Neural progenitor cell (in vitro differentiated cells): ENCODE measurements around the gene AIF1. TPM values are rescaled to one million over a fixed set of nuclear protein-coding genes. Genes with fewer than 3 reads are reported as not detected.
A peak's percentile ranks its signal among the peaks of the same experiment; 100 is the strongest.

ENCODE experiments used
- DNase-seq: peaks from one replicate; pipeline ENCODE4 v3.0.0-alpha.2; 2016; ENCODE audit warnings: low spot score
- H2AFZ ChIP-seq: fragments of 200-600 bp; sonication (generic); replicated peaks from 2 replicates; pipeline ENCODE4 v1.6.1; 2016; ENCODE audit warnings: antibody characterized with exemption
- H3F3A ChIP-seq: fragments of 200-600 bp; sonication (generic); 2 replicates; pipeline ENCODE4 v1.6.1; 2016; ENCODE audit warnings: antibody characterized with exemption, low read depth
- H3K27ac ChIP-seq: fragments of 200-600 bp; sonication (generic); 2 replicates; pipeline ENCODE4 v1.5.1; 2016; ENCODE audit warnings: mild to moderate bottlenecking
- H3K27me3 ChIP-seq: fragments of 200-600 bp; sonication (generic); 2 replicates; pipeline ENCODE4 v1.6.1; 2016; ENCODE audit warnings: mild to moderate bottlenecking, moderate library complexity
- H3K36me3 ChIP-seq: fragments of 200-600 bp; sonication (generic); 2 replicates; pipeline ENCODE4 v1.5.1; 2016
- H3K4me1 ChIP-seq: fragments of 200-600 bp; sonication (generic); 2 replicates; pipeline ENCODE4 v1.6.1; 2016; ENCODE audit warnings: mixed run types
- H3K4me2 ChIP-seq: fragments of 200-600 bp; sonication (generic); 2 replicates; pipeline ENCODE4 v1.6.1; 2016
- H3K4me3 ChIP-seq: fragments of 200-600 bp; sonication (generic); 2 replicates; pipeline ENCODE4 v1.5.1; 2016
- H3K79me2 ChIP-seq: fragments of 200-600 bp; sonication (generic); 2 replicates; pipeline ENCODE4 v1.6.1; 2016; ENCODE audit warnings: low read depth
- H3K9ac ChIP-seq: fragments of 200-600 bp; sonication (generic); 2 replicates; pipeline ENCODE4 v1.6.1; 2016
- H3K9me3 ChIP-seq: fragments of 200-600 bp; sonication (generic); 2 replicates; pipeline ENCODE4 v1.5.1; 2016; ENCODE audit warnings: low read depth
- H4K20me1 ChIP-seq: fragments of 200-600 bp; sonication (generic); 2 replicates; pipeline ENCODE4 v1.6.1; 2016; ENCODE audit warnings: low read depth
- H3K27ac Mint-ChIP-seq: 3 replicates; pipeline ENCODE4 v1.8.0; 2021; ENCODE audit warnings: mixed read lengths
- H3K27me3 Mint-ChIP-seq: 2 replicates; pipeline ENCODE4 v1.8.0; 2022; ENCODE audit warnings: low read depth, mild to moderate bottlenecking, inconsistent platforms, moderate library complexity, mixed read lengths; ENCODE audit not compliant: insufficient read depth
- H3K36me3 Mint-ChIP-seq: 3 replicates; pipeline ENCODE4 v1.8.0; 2021; ENCODE audit warnings: mixed read lengths
- H3K4me1 Mint-ChIP-seq: 3 replicates; pipeline ENCODE4 v1.8.0; 2021; ENCODE audit warnings: mixed read lengths
- H3K4me3 Mint-ChIP-seq: 3 replicates; pipeline ENCODE4 v1.8.0; 2021; ENCODE audit warnings: mild to moderate bottlenecking, moderate library complexity, mixed read lengths
- H3K9me3 Mint-ChIP-seq: 3 replicates; pipeline ENCODE4 v1.8.0; 2020; ENCODE audit warnings: mixed read lengths
- EZH2 ChIP-seq: fragments of 200-600 bp; sonication (generic); IDR thresholded peaks from 2 replicates; pipeline ENCODE4 v1.6.1; 2017; ENCODE audit warnings: antibody characterized with exemption, mild to moderate bottlenecking, moderate library complexity
- EZH2phosphoT487 ChIP-seq: fragments of 200-600 bp; sonication (generic); IDR thresholded peaks from 2 replicates; pipeline ENCODE4 v1.6.1; 2017; ENCODE audit warnings: antibody characterized with exemption
- total RNA-seq: library from RNA; depleted of rRNA; stranded (reverse); fragments of >200 nt; gene quantifications from 2 replicates; pipeline ENCODE4 v1.2.3, GENCODE V29; 2015; ENCODE audit warnings: low replicate concordance
- TF ChIP-seq, protein P1 (sequence below): fragments of 200-600 bp; sonication (generic); IDR thresholded peaks from 2 replicates; pipeline ENCODE4 v1.5.1; 2017; ENCODE audit warnings: antibody characterized with exemption, mild to moderate bottlenecking

Gene AIF1
- total RNA-seq, 1 donor from 2014 or later: not detected

DNA sequence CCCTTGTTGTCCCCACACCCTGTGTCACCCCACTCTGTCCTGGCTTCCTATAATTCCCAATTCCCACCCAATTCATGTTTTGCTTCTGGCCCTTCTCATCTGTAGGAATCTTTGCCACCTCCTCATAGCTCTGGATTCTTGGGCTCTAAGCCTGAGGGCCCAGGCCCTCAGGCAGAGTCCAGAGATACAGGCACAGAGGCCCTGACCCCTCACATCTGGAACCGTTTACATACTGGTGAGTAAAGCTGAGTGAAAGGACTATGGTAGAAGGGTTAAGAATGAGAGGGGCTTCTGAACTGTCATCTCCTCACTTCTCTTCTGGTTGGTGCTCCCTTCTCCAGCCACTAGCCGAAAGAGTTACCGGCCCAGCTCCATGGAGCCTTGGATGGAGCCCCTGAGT lies 19.1 kb downstream of the AIF1 start:
- H4K20me1 ChIP-seq: peaks cover 72% of the 10 kb centered on the region

DNA sequence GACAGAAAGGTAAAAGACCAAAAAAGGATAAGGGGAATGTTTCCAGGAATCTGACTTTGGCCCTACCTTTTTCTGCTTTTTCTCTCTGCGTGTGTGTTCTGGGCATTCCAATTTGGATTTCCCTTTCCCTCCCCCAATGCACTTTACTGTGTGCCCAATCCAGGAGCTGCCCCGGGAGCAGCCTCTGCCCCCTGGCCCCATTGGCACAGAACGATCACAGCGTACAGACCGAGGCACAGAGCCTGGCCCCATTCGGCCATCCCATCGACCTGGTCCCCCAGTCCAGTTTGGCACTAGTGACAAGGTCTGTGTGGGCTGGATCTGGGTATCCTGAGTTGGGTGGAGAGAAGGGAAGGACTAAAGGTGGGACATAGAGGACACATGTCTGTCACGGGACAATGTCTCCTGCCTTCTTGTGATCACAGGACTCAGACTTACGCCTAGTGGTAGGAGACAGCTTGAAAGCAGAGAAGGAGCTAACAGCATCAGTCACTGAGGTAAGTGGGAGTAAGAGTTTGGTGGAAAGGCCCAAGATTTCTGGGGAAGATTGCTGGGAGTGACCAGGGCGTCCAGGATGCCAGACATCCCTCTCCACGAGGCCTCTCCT lies 20.0 kb downstream of the AIF1 start:
- H3K36me3 ChIP-seq: peaks cover 3% of the 10 kb centered on the region

More for the DNA sequence above, 19.1 kb downstream of the AIF1 start:
- peaks cover 32% of the 10 kb centered on the region for H3K79me2 ChIP-seq
- no peak overlapping the region for H3K4me2 ChIP-seq
- Mint-ChIP-seq H3K36me3 (peaks cover 51% of the 10 kb centered on the region), H3K4me3 (peak overlapping the region; percentile 20), H3K9me3 (no peaks in the 10 kb centered on the region), H3K27me3 (peaks cover 8% of the 10 kb centered on the region), H3K27ac (peak overlapping the region; percentile 67), H3K4me1 (peaks cover 2% of the 10 kb centered on the region)
- no peaks in the 10 kb centered on the region for H3K9me3 ChIP-seq
- no peak overlapping the region for H3K4me3 ChIP-seq
- H3K9ac ChIP-seq: no peak overlapping the region
- H3F3A ChIP-seq: peaks cover 83% of the 10 kb centered on the region
- H2AFZ ChIP-seq: no peak overlapping the region
- peak overlapping the region; percentile 17 for H3K27ac ChIP-seq
- H3K36me3 ChIP-seq: peaks cover 4% of the 10 kb centered on the region
- TF ChIP-seq, protein P1, sequence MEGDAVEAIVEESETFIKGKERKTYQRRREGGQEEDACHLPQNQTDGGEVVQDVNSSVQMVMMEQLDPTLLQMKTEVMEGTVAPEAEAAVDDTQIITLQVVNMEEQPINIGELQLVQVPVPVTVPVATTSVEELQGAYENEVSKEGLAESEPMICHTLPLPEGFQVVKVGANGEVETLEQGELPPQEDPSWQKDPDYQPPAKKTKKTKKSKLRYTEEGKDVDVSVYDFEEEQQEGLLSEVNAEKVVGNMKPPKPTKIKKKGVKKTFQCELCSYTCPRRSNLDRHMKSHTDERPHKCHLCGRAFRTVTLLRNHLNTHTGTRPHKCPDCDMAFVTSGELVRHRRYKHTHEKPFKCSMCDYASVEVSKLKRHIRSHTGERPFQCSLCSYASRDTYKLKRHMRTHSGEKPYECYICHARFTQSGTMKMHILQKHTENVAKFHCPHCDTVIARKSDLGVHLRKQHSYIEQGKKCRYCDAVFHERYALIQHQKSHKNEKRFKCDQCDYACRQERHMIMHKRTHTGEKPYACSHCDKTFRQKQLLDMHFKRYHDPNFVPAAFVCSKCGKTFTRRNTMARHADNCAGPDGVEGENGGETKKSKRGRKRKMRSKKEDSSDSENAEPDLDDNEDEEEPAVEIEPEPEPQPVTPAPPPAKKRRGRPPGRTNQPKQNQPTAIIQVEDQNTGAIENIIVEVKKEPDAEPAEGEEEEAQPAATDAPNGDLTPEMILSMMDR: no peak
- TF ChIP-seq EZH2 (no peak), EZH2phosphoT487 (no peak)
- H3K27me3 ChIP-seq: no peaks in the 10 kb centered on the region
- no peak for DNase-seq
- no peaks in the 10 kb centered on the region for H3K4me1 ChIP-seq

DNA sequence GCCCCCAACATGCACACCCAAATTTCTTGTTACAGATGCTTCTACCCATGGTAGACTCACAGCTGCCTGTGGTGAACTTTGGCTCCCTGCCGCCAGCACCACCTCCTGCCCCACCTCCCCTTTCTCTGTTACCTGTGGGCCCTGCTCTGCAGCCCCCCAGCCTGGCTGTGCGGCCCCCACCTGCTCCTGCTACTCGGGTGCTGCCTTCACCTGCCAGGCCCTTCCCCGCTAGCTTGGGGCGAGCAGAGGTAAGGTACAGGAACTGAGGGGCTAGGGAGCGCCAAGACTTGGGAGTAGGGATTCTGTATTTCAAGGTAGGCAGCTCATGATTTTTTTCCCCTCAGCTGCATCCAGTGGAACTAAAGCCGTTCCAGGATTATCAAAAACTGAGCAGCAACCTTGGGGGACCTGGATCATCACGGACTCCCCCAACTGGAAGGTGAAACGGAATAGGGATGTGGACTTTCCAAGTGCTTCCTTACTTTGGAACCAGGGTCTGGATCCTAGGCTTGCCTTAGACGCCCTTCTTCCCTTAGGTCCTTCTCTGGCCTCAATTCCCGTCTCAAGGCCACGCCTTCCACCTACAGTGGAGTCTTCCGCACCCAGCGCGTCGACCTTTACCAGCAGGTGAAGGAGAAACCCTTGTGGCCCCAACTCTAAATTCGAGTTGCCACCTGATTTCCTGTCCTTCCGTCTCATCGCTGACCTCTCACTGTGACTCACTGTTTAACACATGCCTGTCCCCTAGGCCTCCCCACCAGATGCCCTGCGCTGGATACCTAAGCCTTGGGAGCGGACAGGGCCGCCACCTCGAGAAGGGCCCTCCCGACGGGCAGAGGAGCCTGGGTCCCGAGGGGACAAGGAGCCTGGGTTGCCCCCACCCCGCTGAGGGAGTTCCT lies 21.9 kb downstream of the AIF1 start:
- Histone ChIP-seq H3K27me3 (no peaks in the 10 kb centered on the region), H3K4me2 (no peak overlapping the region), H3K9ac (no peak overlapping the region), H3F3A (peaks cover 81% of the 10 kb centered on the region), H2AFZ (no peak overlapping the region), H3K79me2 (peaks cover 21% of the 10 kb centered on the region), H4K20me1 (peaks cover 57% of the 10 kb centered on the region), H3K9me3 (no peaks in the 10 kb centered on the region), H3K4me3 (no peak overlapping the region), H3K27ac (peak overlapping the region; percentile 37), H3K4me1 (no peaks in the 10 kb centered on the region), H3K36me3 (peaks cover 3% of the 10 kb centered on the region)
- Mint-ChIP-seq H3K36me3 (peaks cover 50% of the 10 kb centered on the region), H3K4me1 (peaks cover 2% of the 10 kb centered on the region), H3K4me3 (no peak overlapping the region), H3K27me3 (peaks cover 2% of the 10 kb centered on the region), H3K27ac (no peak overlapping the region), H3K9me3 (no peaks in the 10 kb centered on the region)
- DNase-seq: no peak
- TF ChIP-seq, protein P1: no peak
- no peak for TF ChIP-seq EZH2phosphoT487
- no peak for TF ChIP-seq EZH2

More for the DNA sequence above, 20.0 kb downstream of the AIF1 start:
- H2AFZ ChIP-seq: no peak overlapping the region
- peaks cover 25% of the 10 kb centered on the region for H3K79me2 ChIP-seq
- Mint-ChIP-seq H3K27me3 (peaks cover 3% of the 10 kb centered on the region), H3K4me1 (peaks cover 2% of the 10 kb centered on the region), H3K9me3 (no peaks in the 10 kb centered on the region), H3K4me3 (no peak overlapping the region), H3K27ac (no peak overlapping the region), H3K36me3 (peaks cover 49% of the 10 kb centered on the region)
- peaks cover 68% of the 10 kb centered on the region for H4K20me1 ChIP-seq
- TF ChIP-seq EZH2phosphoT487: no peak
- TF ChIP-seq, protein P1: no peak
- no peak for TF ChIP-seq EZH2
- no peaks in the 10 kb centered on the region for H3K9me3 ChIP-seq
- no peaks in the 10 kb centered on the region for H3K4me1 ChIP-seq
- H3K4me2 ChIP-seq: no peak overlapping the region
- no peak overlapping the region for H3K4me3 ChIP-seq
- H3K27me3 ChIP-seq: no peaks in the 10 kb centered on the region
- DNase-seq: no peak
- no peak overlapping the region for H3K9ac ChIP-seq
- H3F3A ChIP-seq: peaks cover 85% of the 10 kb centered on the region
- H3K27ac ChIP-seq: no peak overlapping the region
